ENCODE data around the gene SCTR.

SCTR gene

GRCh38 chr2:119429225-119429981 lies 94.9 kb downstream of the SCTR start:
- no peak for DNase-seq (ENCODE audit: low read depth)

- no peak for DNase-seq (ENCODE audit: low read depth)
Measured at GRCh38 chr2:119428488-119429224, 95.6 kb downstream of the SCTR start.

- DNase-seq (ENCODE audit: low read depth) = no peak
Measured at GRCh38 chr2:119427756-119428155, 96.5 kb downstream of the SCTR start.

GRCh38 chr2:119426801-119427395 lies 97.4 kb downstream of the SCTR start:
- no peak for DNase-seq (ENCODE audit: low read depth)

- no peak for DNase-seq (ENCODE audit: low read depth)
Measured at GRCh38 chr2:119426396-119426675, 97.9 kb downstream of the SCTR start.

- no peak for DNase-seq (ENCODE audit: low read depth)
Measured at GRCh38 chr2:119425620-119426395, 98.5 kb downstream of the SCTR start.

- no peak for DNase-seq (ENCODE audit: low read depth)
Measured at GRCh38 chr2:119425119-119425405, 99.2 kb downstream of the SCTR start.

GRCh38 chr2:119424284-119425118 lies 99.8 kb downstream of the SCTR start:
- no peak for DNase-seq (ENCODE audit: low read depth)

- no peak for DNase-seq (ENCODE audit: low read depth)
Measured at GRCh38 chr2:119423811-119424210, 100.5 kb downstream of the SCTR start.

GRCh38 chr2:119423108-119423444 lies 101.2 kb downstream of the SCTR start:
- no peak for DNase-seq (ENCODE audit: low read depth)

- no peak for DNase-seq (ENCODE audit: low read depth)
Measured at GRCh38 chr2:119422360-119423107, 101.7 kb downstream of the SCTR start.

- peak; percentile 47 for DNase-seq (ENCODE audit: low read depth)
Measured at GRCh38 chr2:119421741-119422140, 102.5 kb downstream of the SCTR start.

GRCh38 chr2:119421304-119421703 lies 103.0 kb downstream of the SCTR start:
- no peak for DNase-seq (ENCODE audit: low read depth)

- DNase-seq (ENCODE audit: low read depth) = no peak
Measured at GRCh38 chr2:119419803-119420508, 104.3 kb downstream of the SCTR start.

- peak; percentile 64 for DNase-seq (ENCODE audit: low read depth)
Measured at GRCh38 chr2:119419065-119419464, 105.2 kb downstream of the SCTR start.

- no peak for DNase-seq (ENCODE audit: low read depth)
Measured at GRCh38 chr2:119417908-119418307, 106.4 kb downstream of the SCTR start.

GRCh38 chr2:119416299-119416923 lies 107.9 kb downstream of the SCTR start:
- no peak for DNase-seq (ENCODE audit: low read depth)

GRCh38 chr2:119415630-119416029 lies 108.7 kb downstream of the SCTR start:
- DNase-seq (ENCODE audit: low read depth) = no peak

GRCh38 chr2:119414894-119415293 lies 109.4 kb downstream of the SCTR start:
- DNase-seq (ENCODE audit: low read depth) = no peak

- DNase-seq (ENCODE audit: low read depth) = no peak
Measured at GRCh38 chr2:119409506-119409905, 114.8 kb downstream of the SCTR start.
